ENCODE results near the gene ALG12. TPM values are rescaled to one million over a fixed set of nuclear protein-coding genes. Genes with fewer than 3 reads are reported as not detected.

ALG12 gene
- total and polyA plus RNA-seq, 2 of the 4 experiments (the other 2 are of a cell fraction) = 7.2 to 10.9 TPM

- peaks cover 2% of the 10 kb centered on the region; the same call in 1 of the 2 replicates for H3K9me3 ChIP-seq (ENCODE audit: control insufficient read depth, insufficient read depth, low read length)
- H4K8ac ChIP-seq (ENCODE audit: low read depth in 2 of 2, low read length in 2 of 2) = no peak overlapping the region
- dilution Hi-C loops (cut with HindIII; ENCODE audit: low sequenced_read_pairs, unreplicated experiment) (no loop called here), in situ Hi-C loops (cut with MboI; ENCODE audit: low sequenced_read_pairs) (no loop called here), intact Hi-C loops (cut with micrococcal nuclease) (no loop called here)
- H2BK15ac ChIP-seq (ENCODE audit: low read depth, low read length) = no peak overlapping the region
- no peak overlapping the region for H2BK5ac ChIP-seq (ENCODE audit: low read depth, low read length, poor library complexity, severe bottlenecking)
- H2AK9ac ChIP-seq (replicated peaks; ENCODE audit: low read depth, low read length, poor library complexity) = no peak overlapping the region
- H2BK120ac ChIP-seq (ENCODE audit: low read depth, low read length) = no peak overlapping the region
- no peak overlapping the region for H3K56ac ChIP-seq (ENCODE audit: extremely low read depth, insufficient read depth, low read length)
- H3K27me3 ChIP-seq (ENCODE audit: control insufficient read depth, insufficient read depth, low read length) = no peaks in the 10 kb centered on the region
- H3K23ac ChIP-seq (ENCODE audit: low read depth, low read length) = no peak overlapping the region
- peaks cover 4 to 43% of the 10 kb centered on the region in 2 experiments; a peak in 3 of 4 replicates for H3K79me1 ChIP-seq (ENCODE audit: low read depth in 1 of 2, low read length in 2 of 2)
- no peak overlapping the region for H3K9ac ChIP-seq (ENCODE audit: low read depth, low read length)
- 100% methylated on average over 2 of the region's 8 CpGs; no CpG with 5 or more reads in 1 of the 2 experiments for WGBS, 2 experiments (ENCODE audit: extremely low coverage in 2 of 2, insufficient read length in 1 of 2)
- no peak overlapping the region for H3K27ac ChIP-seq (ENCODE audit: insufficient read depth, low read length)
- TF ChIP-seq CHD1 (IDR thresholded peaks at IDR 0.05; ENCODE audit: low read depth, low read length) (no peak), FOS (IDR thresholded peaks at IDR 0.05; ENCODE audit: low read depth, low read length) (no peak), MAFK (IDR thresholded peaks at IDR 0.05; ENCODE audit: low read depth, low read length) (no peak), POLR2A (IDR thresholded peaks at IDR 0.05; ENCODE audit: low read depth, low read length) (no peak), MXI1 (IDR thresholded peaks at IDR 0.05; ENCODE audit: borderline replicate concordance, low read depth, low read length) (no peak), MAZ (IDR thresholded peaks at IDR 0.05; ENCODE audit: borderline replicate concordance, low read depth, low read length) (no peak), RAD21 (IDR thresholded peaks at IDR 0.05; ENCODE audit: low read length) (no peak), NFE2L2 (IDR thresholded peaks at IDR 0.05; ENCODE audit: low read depth, low read length) (no peak), USF2 (IDR thresholded peaks at IDR 0.05; ENCODE audit: low read depth, low read length) (no peak), CTCF (conservative IDR thresholded peaks at IDR 0.05; ENCODE audit: low read depth, low read length) (no peak), CEBPB (IDR thresholded peaks at IDR 0.05; ENCODE audit: low read depth, low read length) (no peak)
- H3K36me3 ChIP-seq (ENCODE audit: control insufficient read depth, insufficient read depth, low read length) = peaks cover 26% of the 10 kb centered on the region
- no peak overlapping the region for H3K18ac ChIP-seq (ENCODE audit: low read depth, low read length)
- ChIA-PET POLR2A (ENCODE audit: unreplicated experiment) (no interaction called here), CTCF (no interaction called here)
- H4K20me1 ChIP-seq (ENCODE audit: insufficient read depth, low read length) = peaks cover 19% of the 10 kb centered on the region
- H3K4me3 ChIP-seq (ENCODE audit: insufficient read depth, low read depth, low read length) = no peak overlapping the region
- peaks cover 18% of the 10 kb centered on the region for H3K9me1 ChIP-seq (ENCODE audit: insufficient read depth, low read length)
- no peak overlapping the region for H3K14ac ChIP-seq (replicated peaks; ENCODE audit: low read depth, low read length)
- H3K4me1 ChIP-seq (ENCODE audit: control insufficient read depth, insufficient read depth, low read length) = no peaks in the 10 kb centered on the region
- no peak overlapping the region for H2AFZ ChIP-seq (replicated peaks; ENCODE audit: low read length, poor library complexity)
- no TSS peak for BruUV-seq (replicated peaks)
- no peak overlapping the region for H3K4ac ChIP-seq (ENCODE audit: low read depth, low read length)
- H3K4me2 ChIP-seq (ENCODE audit: low read depth, low read length) = no peak overlapping the region
- H2BK20ac ChIP-seq (ENCODE audit: low read depth, low read length) = no peak overlapping the region
- ATAC-seq (ENCODE audit: low read depth) = no peak
- H2AK5ac ChIP-seq (ENCODE audit: low read depth, low read length) = no peak overlapping the region
- H4K91ac ChIP-seq (ENCODE audit: insufficient read depth, low read depth, low read length) = no peak overlapping the region
- no peak for DNase-seq
- H4K5ac ChIP-seq (ENCODE audit: low read depth, low read length) = no peak overlapping the region
These were observed 21.1 kb downstream of the ALG12 start for GRCh38 chr22:49897015-49897684.

Data from IMR-90 (cell line).